Measurements from ENCODE around the gene NALCN.

Gene NALCN

GRCh38 chr13:101152184-101152583 lies 264.1 kb downstream of the NALCN start:
- Histone ChIP-seq H3K36me3 (ENCODE audit: control insufficient read depth in 2 of 2, insufficient read depth in 1 of 2, low read length in 2 of 2) (no peaks in the 10 kb centered on the region), H3K27ac (ENCODE audit: extremely low read depth, low read depth, low read length) (no peak overlapping the region), H3K9me3 (ENCODE audit: control insufficient read depth, insufficient read depth, low read depth, low read length) (no peaks in the 10 kb centered on the region), H3K4me3 (ENCODE audit: low read depth, low read length) (no peak overlapping the region), H3K4me1 (ENCODE audit: control insufficient read depth, insufficient read depth, low read length) (no peaks in the 10 kb centered on the region)
- POLR2A ChIA-PET = no interaction called here
- CTCF ChIA-PET = no interaction called here
- no peak for TF ChIP-seq ZNF843 (tag by site-specific recombination; IDR thresholded peaks at IDR 0.05)
- no peak for TF ChIP-seq ZNF214 (tag by site-specific recombination; IDR thresholded peaks at IDR 0.05; ENCODE audit: borderline replicate concordance)
- no peak for TF ChIP-seq TCF7L2 (IDR thresholded peaks at IDR 0.05; ENCODE audit: borderline replicate concordance, low read depth, low read length)

GRCh38 chr13:101150998-101151397 lies 265.3 kb downstream of the NALCN start:
- Histone ChIP-seq H3K36me3 (ENCODE audit: control insufficient read depth in 2 of 2, insufficient read depth in 1 of 2, low read length in 2 of 2) (no peaks in the 10 kb centered on the region), H3K4me1 (ENCODE audit: control insufficient read depth, insufficient read depth, low read length) (no peaks in the 10 kb centered on the region), H3K27ac (ENCODE audit: extremely low read depth, low read depth, low read length) (no peak overlapping the region), H3K9me3 (ENCODE audit: control insufficient read depth, insufficient read depth, low read depth, low read length) (no peaks in the 10 kb centered on the region), H3K4me3 (ENCODE audit: low read depth, low read length) (no peak overlapping the region)
- ChIA-PET CTCF (interaction anchor here (0.9 kb wide), 1 partner anchor 39 kb away, joined by 3 read pairs; no protein-coding TSS in a partner anchor), POLR2A (no interaction called here)
- no peak for TF ChIP-seq ZNF544 (tag by site-specific recombination; IDR thresholded peaks at IDR 0.05)
- TF ChIP-seq ZBTB11 (tag by site-specific recombination; conservative IDR thresholded peaks at IDR 0.05; ENCODE audit: low read depth) = no peak
- TF ChIP-seq ZNF398 (tag by site-specific recombination; IDR thresholded peaks at IDR 0.05) = no peak

GRCh38 chr13:101149735-101150384 lies 266.4 kb downstream of the NALCN start:
- H3K36me3 ChIP-seq (ENCODE audit: control insufficient read depth in 2 of 2, insufficient read depth in 1 of 2, low read length in 2 of 2) = no peaks in the 10 kb centered on the region
- no peaks in the 10 kb centered on the region for H3K4me1 ChIP-seq (ENCODE audit: control insufficient read depth, insufficient read depth, low read length)
- CTCF ChIA-PET = interaction anchor here (0.5 to 1.0 kb wide), 5 partner anchors 40 to 1288 kb away, joined by 3 to 4 read pairs (median 3); no protein-coding TSS in a partner anchor
- H3K4me3 ChIP-seq (ENCODE audit: low read depth, low read length) = no peak overlapping the region
- no peak overlapping the region for H3K27ac ChIP-seq (ENCODE audit: extremely low read depth, low read depth, low read length)
- POLR2A ChIA-PET = no interaction called here
- peak; percentile 24; the same call in 1 of the 2 replicates for TF ChIP-seq ZNF654 (tag by site-specific recombination; IDR thresholded peaks at IDR 0.05; ENCODE audit: low read depth)
- no peak for TF ChIP-seq FEZF1 (tag by site-specific recombination; IDR thresholded peaks at IDR 0.05)
- no peaks in the 10 kb centered on the region for H3K9me3 ChIP-seq (ENCODE audit: control insufficient read depth, insufficient read depth, low read depth, low read length)

- Histone ChIP-seq H3K9me3 (ENCODE audit: control insufficient read depth, insufficient read depth, low read depth, low read length) (no peaks in the 10 kb centered on the region), H3K36me3 (ENCODE audit: control insufficient read depth in 2 of 2, insufficient read depth in 1 of 2, low read length in 2 of 2) (no peaks in the 10 kb centered on the region), H3K4me3 (ENCODE audit: low read depth, low read length) (no peak overlapping the region), H3K4me1 (ENCODE audit: control insufficient read depth, insufficient read depth, low read length) (no peaks in the 10 kb centered on the region), H3K27ac (ENCODE audit: extremely low read depth, low read depth, low read length) (no peak overlapping the region)
- ChIA-PET POLR2A (no interaction called here), CTCF (interaction anchor here (0.6 to 3.2 kb wide), 9 partner anchors 10 to 1313 kb away, joined by 3 to 30 read pairs (median 4); no protein-coding TSS in a partner anchor)
- TF ChIP-seq HOXC10 (CRISPR knock-in tag; IDR thresholded peaks at IDR 0.05) (no peak), BCL11A (tag by site-specific recombination; IDR thresholded peaks at IDR 0.05; ENCODE audit: low read depth) (no peak), GLI4 (tag by site-specific recombination; IDR thresholded peaks at IDR 0.05) (no peak), ZNF138 (tag by site-specific recombination; IDR thresholded peaks at IDR 0.05; ENCODE audit: borderline replicate concordance) (no peak), ZNF747 (tag by site-specific recombination; IDR thresholded peaks at IDR 0.05) (no peak), ZNF416 (tag by site-specific recombination; IDR thresholded peaks at IDR 0.05) (no peak), ZNF837 (tag by site-specific recombination; IDR thresholded peaks at IDR 0.05) (no peak), ZNF777 (tag by site-specific recombination; IDR thresholded peaks at IDR 0.05; ENCODE audit: borderline replicate concordance) (no peak)
Observed at GRCh38 chr13:101146101-101146898, 270.0 kb downstream of the NALCN start.

Measured in HEK293 (cell line).